ENCODE data around the gene BMP6.

GRCh38 chr6:7786214-7786661 is 60.3 kb downstream of the BMP6 start:
- TF ChIP-seq CTCF (IDR thresholded peaks at IDR 0.05; ENCODE audit: poor library complexity, severe bottlenecking): no peak
- no peak for TF ChIP-seq SMC3 (conservative IDR thresholded peaks at IDR 0.05; ENCODE audit: poor library complexity)
- no peak for TF ChIP-seq POLR2AphosphoS5 (IDR thresholded peaks at IDR 0.05)
- TF ChIP-seq TAF1 (IDR thresholded peaks at IDR 0.05; ENCODE audit: low read depth): no peak
- TF ChIP-seq RAD21 (conservative IDR thresholded peaks at IDR 0.05): no peak
- no peak for TF ChIP-seq EZH2 (IDR thresholded peaks at IDR 0.05; ENCODE audit: borderline replicate concordance, insufficient read depth, low read length, poor library complexity, severe bottlenecking)
- no peak for TF ChIP-seq MXI1 (conservative IDR thresholded peaks at IDR 0.05; ENCODE audit: poor library complexity, severe bottlenecking)

All from neural cell (in vitro differentiated cells).